Measurements from ENCODE around the gene AFG3L2. TPM values are rescaled to one million over a fixed set of nuclear protein-coding genes. Genes with fewer than 3 reads are reported as not detected.

The AFG3L2 gene
- total RNA-seq = 34.3 TPM
- polyA plus RNA-seq = 26.9 TPM
- long read RNA-seq, donor 1, partial matches to known transcripts = 0 of 1 reads
- long read RNA-seq, donor 1, other reads (novel, unspliced or antisense) = 0 of 1 reads
- long read RNA-seq, donor 2, transcript AFG3L2-201 (17 exons, 3,247 nt) = major isoform, 10 of 52 reads
- long read RNA-seq, donor 2, partial matches to known transcripts = 41 of 52 reads
- long read RNA-seq, donor 2, other reads (novel, unspliced or antisense) = 0 of 52 reads
- long read RNA-seq, donor 3, transcript AFG3L2-201 (17 exons, 3,247 nt) = major isoform, 6 of 6 reads
- long read RNA-seq, donor 3, partial matches to known transcripts = 0 of 6 reads
- long read RNA-seq, donor 3, other reads (novel, unspliced or antisense) = 0 of 6 reads
- long read RNA-seq, donor 4, partial matches to known transcripts = 7 of 10 reads
- long read RNA-seq, donor 4, other reads (novel, unspliced or antisense) = 0 of 10 reads
- long read RNA-seq, donor 5, transcript AFG3L2-201 (17 exons, 3,247 nt) = major isoform, 10 of 120 reads
- long read RNA-seq, donor 5, partial matches to known transcripts = 85 of 120 reads
- long read RNA-seq, donor 5, other reads (novel, unspliced or antisense) = 24 of 120 reads
- long read RNA-seq, donor 6, transcript AFG3L2-201 (17 exons, 3,247 nt) = major isoform, 8 of 8 reads
- long read RNA-seq, donor 6, partial matches to known transcripts = 0 of 8 reads
- long read RNA-seq, donor 6, other reads (novel, unspliced or antisense) = 0 of 8 reads
- long read RNA-seq, donor 7, transcript AFG3L2-201 (17 exons, 3,247 nt) = major isoform, 11 of 21 reads
- long read RNA-seq, donor 7, partial matches to known transcripts = 8 of 21 reads
- long read RNA-seq, donor 7, other reads (novel, unspliced or antisense) = 0 of 21 reads
- long read RNA-seq, donor 8, partial matches to known transcripts = 0 of 2 reads
- long read RNA-seq, donor 8, other reads (novel, unspliced or antisense) = 0 of 2 reads
- long read RNA-seq, donor 9, transcript AFG3L2-201 (17 exons, 3,247 nt) = major isoform, 6 of 10 reads
- long read RNA-seq, donor 9, partial matches to known transcripts = 0 of 10 reads
- long read RNA-seq, donor 9, other reads (novel, unspliced or antisense) = 0 of 10 reads
- long read RNA-seq, donor 10, transcript AFG3L2-201 (17 exons, 3,247 nt) = major isoform, 5 of 10 reads
- long read RNA-seq, donor 10, partial matches to known transcripts = 5 of 10 reads
- long read RNA-seq, donor 10, other reads (novel, unspliced or antisense) = 0 of 10 reads

DNA sequence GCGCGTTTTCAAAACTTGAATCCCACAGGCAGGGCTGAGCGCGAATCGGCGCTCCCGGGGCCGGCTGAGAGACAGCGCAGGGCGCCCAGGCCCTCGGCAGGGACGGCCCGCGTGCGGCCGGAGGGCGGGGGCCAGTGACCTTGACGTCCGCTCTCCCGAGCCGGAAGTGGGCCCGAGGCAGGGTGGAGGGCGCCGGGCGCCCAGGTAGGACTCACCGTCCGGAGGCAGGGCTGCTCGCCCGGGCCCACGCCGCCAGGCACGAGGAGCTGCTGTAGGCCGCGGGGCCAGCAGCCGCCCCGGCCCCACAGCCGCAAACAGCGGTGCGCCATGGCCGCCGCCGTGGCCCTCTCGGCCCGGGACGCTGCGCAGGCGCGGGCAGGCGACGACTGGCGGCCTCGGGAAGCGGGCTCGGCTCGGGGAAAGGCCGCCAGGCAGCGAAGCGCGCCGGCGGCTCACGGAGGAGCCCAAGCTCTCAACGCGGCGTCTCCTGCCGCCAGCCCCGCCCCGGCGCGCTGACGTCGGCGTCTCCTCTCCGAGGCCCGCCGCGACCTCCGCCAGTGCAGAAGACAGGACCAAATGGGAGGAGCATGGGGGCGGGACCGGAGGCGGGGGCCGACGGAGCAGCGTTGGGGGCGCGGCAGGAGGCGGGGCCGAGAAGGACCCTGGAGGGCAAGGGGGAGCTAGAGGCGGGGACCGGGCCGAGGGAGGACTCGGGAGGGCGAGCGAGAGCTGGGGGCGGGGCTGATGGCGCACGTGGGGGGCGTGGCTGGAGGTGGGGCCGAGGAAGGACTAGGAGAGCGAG, at the start of gene AFG3L2:
Gene AFG3L2 (minus strand): TSS at position 474 of the 802 bp plus-strand sequence. CDS start 145 bp downstream, at position 329.
- peak; percentile 91 to 99 (median 99) for DNase-seq (ENCODE audit: low read depth in 6 of 9, low spot score in 9 of 9)
- Histone ChIP-seq H3K27me3 (ENCODE audit: control insufficient read depth in 2 of 2, insufficient read depth in 1 of 2, low read length in 1 of 2) (no peaks in the 10 kb centered on the region), H3K9me3 (ENCODE audit: control insufficient read depth in 2 of 2, insufficient read depth in 1 of 2, low read length in 1 of 2) (no peaks in the 10 kb centered on the region), H3K4me3 (ENCODE audit: low read length in 2 of 2) (peak within 1 kb of the TSS; percentile 66 to 79), H3K4me1 (ENCODE audit: control insufficient read depth in 2 of 2, insufficient read depth in 2 of 2, low read length in 2 of 2) (peaks cover 25 to 34% of the 10 kb centered on the region in 2 donors), H3K36me3 (ENCODE audit: control insufficient read depth in 2 of 2, insufficient read depth in 2 of 2, low read length in 1 of 2) (peaks cover 0 to 3% of the 10 kb centered on the region in 2 donors), H3K27ac (ENCODE audit: low read depth in 1 of 2, low read length in 1 of 2) (peak within 1 kb of the TSS; percentile 78 to 96)
- under 1% methylated on average over 100 of the region's 100 CpGs for WGBS

DNA sequence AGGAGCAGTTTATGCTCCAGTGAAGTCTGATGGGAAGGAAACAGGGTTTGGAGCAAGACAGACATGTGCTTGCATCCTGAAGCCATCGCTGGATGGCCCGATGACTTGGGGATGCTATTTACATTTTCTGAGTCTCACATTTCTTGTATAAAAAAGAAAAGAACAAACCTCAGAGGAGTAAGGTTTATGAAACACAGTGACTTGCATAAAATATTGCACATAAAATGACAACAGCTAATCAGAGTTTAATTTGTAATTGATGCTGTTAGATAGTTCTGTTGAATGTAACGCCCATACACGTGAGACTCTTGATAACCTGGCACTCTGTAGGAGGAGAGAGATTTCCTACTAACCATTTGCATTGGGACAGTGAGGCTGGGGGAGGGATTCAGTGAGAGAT, 47.2 kb upstream of the AFG3L2 start:
- WGBS = 96% methylated on average over 4 of the region's 4 CpGs
- H3K27me3 ChIP-seq (ENCODE audit: control insufficient read depth in 2 of 2, insufficient read depth in 1 of 2, low read length in 1 of 2) = peaks cover 0 to 4% of the 10 kb centered on the region in 2 donors
- peaks cover 2 to 12% of the 10 kb centered on the region in 2 donors for H3K4me1 ChIP-seq (ENCODE audit: control insufficient read depth in 2 of 2, insufficient read depth in 2 of 2, low read length in 2 of 2)
- no peak overlapping the region for H3K4me3 ChIP-seq (ENCODE audit: low read length in 2 of 2)
- H3K36me3 ChIP-seq (ENCODE audit: control insufficient read depth in 2 of 2, insufficient read depth in 2 of 2, low read length in 1 of 2) = peaks cover 3 to 5% of the 10 kb centered on the region in 2 donors
- H3K9me3 ChIP-seq (ENCODE audit: control insufficient read depth in 2 of 2, insufficient read depth in 1 of 2, low read length in 1 of 2) = peaks cover 1 to 3% of the 10 kb centered on the region in 2 donors
- DNase-seq (ENCODE audit: low read depth in 6 of 9, low spot score in 9 of 9) = no peak
- H3K27ac ChIP-seq (ENCODE audit: low read depth in 1 of 2, low read length in 1 of 2) = no peak overlapping the region

DNA sequence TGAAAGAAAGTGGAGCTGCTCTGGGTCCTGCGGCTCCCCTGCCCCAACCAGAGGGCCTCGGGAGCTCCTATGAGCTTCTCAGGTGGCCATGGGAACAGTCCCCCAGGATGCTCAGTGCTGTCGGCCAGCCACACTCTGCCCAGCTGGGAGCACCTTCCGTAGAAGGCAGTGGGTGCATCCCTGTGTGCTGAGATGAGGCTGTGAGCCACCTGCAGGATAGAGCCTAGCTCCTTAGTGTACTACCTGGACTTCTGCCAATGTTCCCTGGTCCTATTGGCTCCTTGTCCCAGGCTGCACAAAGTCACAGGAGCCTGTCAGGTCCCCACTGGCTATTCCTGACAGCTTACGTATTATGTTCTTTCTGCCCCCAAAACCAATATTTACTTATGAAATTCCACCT, 46.8 kb upstream of the AFG3L2 start:
- no peak overlapping the region for H3K27ac ChIP-seq (ENCODE audit: low read depth in 1 of 2, low read length in 1 of 2)
- peaks cover 1 to 3% of the 10 kb centered on the region in 2 donors for H3K9me3 ChIP-seq (ENCODE audit: control insufficient read depth in 2 of 2, insufficient read depth in 1 of 2, low read length in 1 of 2)
- no peak for DNase-seq (ENCODE audit: low read depth in 6 of 9, low spot score in 9 of 9)
- peaks cover 3 to 4% of the 10 kb centered on the region in 2 donors for H3K36me3 ChIP-seq (ENCODE audit: control insufficient read depth in 2 of 2, insufficient read depth in 2 of 2, low read length in 1 of 2)
- peaks cover 2 to 12% of the 10 kb centered on the region in 2 donors for H3K4me1 ChIP-seq (ENCODE audit: control insufficient read depth in 2 of 2, insufficient read depth in 2 of 2, low read length in 2 of 2)
- peaks cover 0 to 4% of the 10 kb centered on the region in 2 donors for H3K27me3 ChIP-seq (ENCODE audit: control insufficient read depth in 2 of 2, insufficient read depth in 1 of 2, low read length in 1 of 2)
- 95% methylated on average over 5 of the region's 5 CpGs for WGBS
- no peak overlapping the region for H3K4me3 ChIP-seq (ENCODE audit: low read length in 2 of 2)

DNA sequence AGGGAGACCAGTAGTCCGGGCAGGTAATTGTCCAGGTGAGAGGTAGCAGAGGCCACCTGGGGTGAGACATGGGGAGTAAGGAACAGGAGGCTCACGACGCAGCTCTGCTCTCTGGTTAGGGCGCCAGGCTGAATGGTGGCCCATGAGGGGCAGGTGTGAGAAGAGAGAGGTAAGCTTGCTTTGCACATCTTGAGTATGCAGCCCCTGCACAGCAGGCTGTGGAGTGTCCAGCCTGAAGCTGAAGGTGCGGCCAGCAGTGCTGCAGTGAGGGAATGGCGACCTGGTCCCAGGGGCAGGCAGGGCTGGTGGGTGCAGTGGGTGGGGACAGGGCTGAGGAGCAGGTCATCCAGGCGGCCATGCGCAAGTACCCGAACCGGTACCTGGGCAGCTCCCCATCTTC, 46.4 kb upstream of the AFG3L2 start:
- Histone ChIP-seq H3K4me3 (ENCODE audit: low read length in 2 of 2) (no peak overlapping the region), H3K36me3 (ENCODE audit: control insufficient read depth in 2 of 2, insufficient read depth in 2 of 2, low read length in 1 of 2) (peaks cover 3% of the 10 kb centered on the region in 2 donors), H3K9me3 (ENCODE audit: control insufficient read depth in 2 of 2, insufficient read depth in 1 of 2, low read length in 1 of 2) (peaks cover 1 to 3% of the 10 kb centered on the region in 2 donors), H3K27me3 (ENCODE audit: control insufficient read depth in 2 of 2, insufficient read depth in 1 of 2, low read length in 1 of 2) (peaks cover 0 to 4% of the 10 kb centered on the region in 2 donors), H3K4me1 (ENCODE audit: control insufficient read depth in 2 of 2, insufficient read depth in 2 of 2, low read length in 2 of 2) (peaks cover 2 to 12% of the 10 kb centered on the region in 2 donors), H3K27ac (ENCODE audit: low read depth in 1 of 2, low read length in 1 of 2) (no peak overlapping the region)
- DNase-seq (ENCODE audit: low read depth in 6 of 9, low spot score in 9 of 9) = no peak
- 98% methylated on average over 10 of the region's 10 CpGs for whole genome bisulfite sequencing

DNA sequence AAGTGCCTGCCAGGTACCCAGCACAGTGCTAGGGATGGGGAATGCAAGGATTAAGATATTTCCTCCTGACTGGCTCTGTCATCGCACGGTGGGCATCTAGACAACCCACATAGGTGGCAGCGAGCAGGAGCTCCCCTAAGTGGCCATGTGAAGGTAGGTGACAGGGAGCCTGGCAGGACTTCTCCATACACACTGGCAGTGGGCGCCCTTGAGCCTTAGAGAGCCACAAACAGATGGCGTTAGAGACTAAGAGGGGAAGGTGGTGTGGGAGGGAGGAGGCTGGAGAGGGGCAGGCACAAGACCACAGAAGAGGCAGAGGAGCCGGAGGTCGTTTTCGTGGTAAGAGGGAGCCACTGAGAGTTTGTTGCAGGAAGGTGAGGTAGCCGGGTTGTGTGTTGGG, 45.9 kb upstream of the AFG3L2 start:
- WGBS = 48% methylated on average over 9 of the region's 9 CpGs
- DNase-seq (ENCODE audit: low read depth in 6 of 9, low spot score in 9 of 9) = peak in 1 of 9 donors; percentile 28
- H3K4me3 ChIP-seq (ENCODE audit: low read length in 2 of 2) = no peak overlapping the region

DNA sequence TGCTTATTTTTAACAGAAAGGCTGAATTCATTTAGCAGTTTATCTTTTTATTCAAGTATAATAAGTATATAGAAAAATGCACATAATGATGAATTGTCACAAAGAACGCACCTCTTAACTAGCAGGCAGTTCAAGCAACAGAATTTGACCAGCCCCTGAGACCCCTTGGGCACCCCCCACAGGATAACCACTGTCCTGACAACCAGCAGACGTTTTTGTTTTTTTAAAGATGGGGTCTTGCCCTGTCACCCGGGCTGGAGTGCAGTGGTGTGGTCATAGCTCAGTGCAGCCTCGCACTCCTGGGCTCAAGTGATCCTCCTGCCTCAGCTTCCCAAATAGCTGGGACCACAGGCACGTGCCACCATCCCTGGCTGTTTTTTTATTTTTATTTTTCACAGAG, 44.7 kb upstream of the AFG3L2 start:
- peaks cover 2 to 12% of the 10 kb centered on the region in 2 donors for H3K4me1 ChIP-seq (ENCODE audit: control insufficient read depth in 2 of 2, insufficient read depth in 2 of 2, low read length in 2 of 2)
- H3K9me3 ChIP-seq (ENCODE audit: control insufficient read depth in 2 of 2, insufficient read depth in 1 of 2, low read length in 1 of 2) = no peaks in the 10 kb centered on the region
- 88% methylated on average over 5 of the region's 5 CpGs for WGBS
- no peak for DNase-seq (ENCODE audit: low read depth in 6 of 9, low spot score in 9 of 9)
- H3K4me3 ChIP-seq (ENCODE audit: low read length in 2 of 2) = no peak overlapping the region
- H3K36me3 ChIP-seq (ENCODE audit: control insufficient read depth in 2 of 2, insufficient read depth in 2 of 2, low read length in 1 of 2) = peaks cover 0 to 3% of the 10 kb centered on the region in 2 donors
- peaks cover 0 to 4% of the 10 kb centered on the region in 2 donors for H3K27me3 ChIP-seq (ENCODE audit: control insufficient read depth in 2 of 2, insufficient read depth in 1 of 2, low read length in 1 of 2)
- H3K27ac ChIP-seq (ENCODE audit: low read depth in 1 of 2, low read length in 1 of 2) = no peak overlapping the region

More for the DNA sequence above, 45.9 kb upstream of the AFG3L2 start:
- H3K9me3 ChIP-seq (ENCODE audit: control insufficient read depth in 2 of 2, insufficient read depth in 1 of 2, low read length in 1 of 2) = peaks cover 1 to 3% of the 10 kb centered on the region in 2 donors
- no peak overlapping the region for H3K27ac ChIP-seq (ENCODE audit: low read depth in 1 of 2, low read length in 1 of 2)
- peaks cover 3% of the 10 kb centered on the region in 2 donors for H3K36me3 ChIP-seq (ENCODE audit: control insufficient read depth in 2 of 2, insufficient read depth in 2 of 2, low read length in 1 of 2)
- H3K4me1 ChIP-seq (ENCODE audit: control insufficient read depth in 2 of 2, insufficient read depth in 2 of 2, low read length in 2 of 2) = peaks cover 2 to 12% of the 10 kb centered on the region in 2 donors
- peaks cover 0 to 4% of the 10 kb centered on the region in 2 donors for H3K27me3 ChIP-seq (ENCODE audit: control insufficient read depth in 2 of 2, insufficient read depth in 1 of 2, low read length in 1 of 2)

DNA sequence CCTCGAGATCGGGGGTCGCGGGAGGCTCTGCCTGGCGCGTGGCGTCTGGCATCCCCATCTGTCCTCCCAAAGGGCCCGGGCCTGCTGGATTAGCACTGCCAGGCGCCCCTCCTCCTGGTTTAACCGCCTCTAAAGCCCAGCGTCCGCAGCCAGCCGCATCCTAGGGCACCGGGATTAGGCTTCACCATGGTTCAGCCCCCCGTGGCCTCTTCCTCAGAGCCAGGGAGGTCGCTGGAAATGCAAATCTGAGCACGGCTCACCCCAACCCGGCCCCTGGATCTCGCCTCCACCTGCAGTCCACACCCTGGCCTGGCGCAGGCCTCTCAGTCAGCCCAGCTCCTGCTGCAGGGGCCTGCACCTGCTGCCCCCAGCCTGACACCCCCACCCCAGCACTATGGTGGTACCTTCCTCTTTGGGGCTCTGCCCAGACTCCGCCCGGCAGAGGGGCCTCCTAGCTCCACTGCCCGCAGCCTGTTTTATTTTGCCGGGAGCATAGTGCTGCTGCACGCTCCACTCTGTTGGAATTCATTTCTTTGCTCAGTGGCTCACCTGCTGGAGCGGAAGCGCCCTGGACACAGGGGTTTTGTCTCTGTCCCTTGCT, 43.9 kb upstream of the AFG3L2 start:
- Histone ChIP-seq H3K9me3 (ENCODE audit: control insufficient read depth in 2 of 2, insufficient read depth in 1 of 2, low read length in 1 of 2) (no peaks in the 10 kb centered on the region), H3K27me3 (ENCODE audit: control insufficient read depth in 2 of 2, insufficient read depth in 1 of 2, low read length in 1 of 2) (peaks cover 0 to 4% of the 10 kb centered on the region in 2 donors), H3K4me1 (ENCODE audit: control insufficient read depth in 2 of 2, insufficient read depth in 2 of 2, low read length in 2 of 2) (peaks cover 2 to 12% of the 10 kb centered on the region in 2 donors), H3K36me3 (ENCODE audit: control insufficient read depth in 2 of 2, insufficient read depth in 2 of 2, low read length in 1 of 2) (peaks cover 0 to 3% of the 10 kb centered on the region in 2 donors), H3K27ac (ENCODE audit: low read depth in 1 of 2, low read length in 1 of 2) (no peak overlapping the region), H3K4me3 (ENCODE audit: low read length in 2 of 2) (peak overlapping the region; percentile 40 to 62)
- peak in 5 of 9 donors; percentile 8 to 57 (median 27) for DNase-seq (ENCODE audit: low read depth in 6 of 9, low spot score in 9 of 9)
- WGBS = 12% methylated on average over 27 of the region's 27 CpGs
